ENCODE results near the gene COL19A1.

- TF ChIP-seq POLR2AphosphoS5 (IDR thresholded peaks at IDR 0.05; ENCODE audit: borderline replicate concordance, low read depth, low read length), result no peak
- TF ChIP-seq EZH2 (IDR thresholded peaks at IDR 0.05), result no peak
- no peak for TF ChIP-seq FOXP2 (optimal IDR thresholded peaks at IDR 0.05; ENCODE audit: control extremely low read depth, extremely low read length, insufficient read depth)
Measured at GRCh38 chr6:70040766-70041165, 174.4 kb downstream of the COL19A1 start.
